Activated T-cell treated with anti-CD3 and anti-CD28 coated beads, Interleukin-2, amount 50 U/mL, for 24 hours (primary cell): ENCODE data around the gene ADM.

Experiments
- DNase-seq: peaks from one replicate; pipeline ENCODE4 v3.0.0-alpha.2; 2020
- H3K27ac Mint-ChIP-seq: 2 replicates; pipeline ENCODE4 v1.8.0; 2020; ENCODE audit warnings: mild to moderate bottlenecking, mixed read lengths
- H3K27me3 Mint-ChIP-seq: 2 replicates; pipeline ENCODE4 v1.8.0; 2020; ENCODE audit warnings: mixed read lengths
- H3K36me3 Mint-ChIP-seq: 2 replicates; pipeline ENCODE4 v1.8.0; 2020; ENCODE audit warnings: low read depth, mixed read lengths
- H3K4me1 Mint-ChIP-seq: 2 replicates; pipeline ENCODE4 v1.8.0; 2020; ENCODE audit warnings: low read depth, mixed read lengths
- H3K4me3 Mint-ChIP-seq: 2 replicates; pipeline ENCODE4 v1.8.0; 2020; ENCODE audit warnings: mild to moderate bottlenecking, moderate library complexity, mixed read lengths
- H3K9me3 Mint-ChIP-seq: 2 replicates; pipeline ENCODE4 v1.8.0; 2020; ENCODE audit warnings: mixed read lengths

Gene ADM

DNA sequence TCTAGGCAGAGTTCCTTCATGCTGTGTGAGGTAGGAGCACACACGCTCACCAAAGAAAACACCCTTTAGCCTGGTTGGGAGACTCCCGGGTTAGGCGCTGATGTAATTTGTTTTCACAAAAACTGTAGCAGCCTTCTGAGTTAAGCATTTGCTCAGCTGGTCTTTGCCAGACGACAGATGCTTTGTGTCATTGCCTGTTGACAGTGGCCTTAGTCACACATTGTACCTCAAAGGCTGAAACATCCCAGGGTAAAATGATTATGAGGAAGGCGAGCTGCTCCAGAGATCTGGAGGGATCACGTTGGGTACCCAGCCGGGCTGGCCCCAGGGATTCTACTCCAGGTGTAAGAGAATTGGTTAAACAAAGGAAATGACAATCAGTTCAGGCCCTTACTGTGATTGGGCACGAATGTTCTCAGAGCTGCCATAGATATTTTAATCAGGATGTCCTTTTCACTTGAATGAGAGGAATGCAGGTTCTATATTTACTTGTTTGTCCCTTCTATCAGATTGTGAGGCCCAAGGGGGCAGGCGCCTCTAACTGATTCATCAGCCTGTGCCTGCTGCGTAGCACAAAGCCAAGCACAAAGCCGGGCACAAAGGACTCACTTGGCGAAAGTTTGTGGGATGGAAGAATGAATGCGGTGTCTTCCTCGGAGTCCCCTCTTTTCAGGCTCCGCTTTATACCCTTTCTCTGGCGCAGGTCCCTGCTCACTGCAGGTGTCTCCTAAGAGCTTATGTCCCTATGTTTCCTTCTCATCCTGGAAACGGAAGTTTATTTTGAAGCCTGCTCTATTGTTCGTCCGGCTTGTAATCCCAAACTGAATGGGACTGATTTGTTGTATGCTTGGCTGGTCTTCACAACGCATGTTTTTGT is 47.1 kb downstream of the ADM start:
- no peak for DNase-seq
- Mint-ChIP-seq H3K27ac (no peak overlapping the region), H3K36me3 (no peaks in the 10 kb centered on the region), H3K4me3 (no peak overlapping the region), H3K27me3 (peaks cover 29% of the 10 kb centered on the region), H3K4me1 (no peaks in the 10 kb centered on the region), H3K9me3 (no peaks in the 10 kb centered on the region)

- no peaks in the 10 kb centered on the region for H3K4me1 Mint-ChIP-seq
- H3K27me3 Mint-ChIP-seq: peaks cover 32% of the 10 kb centered on the region
- no peak for DNase-seq
- H3K36me3 Mint-ChIP-seq: no peaks in the 10 kb centered on the region
- H3K9me3 Mint-ChIP-seq: no peaks in the 10 kb centered on the region
- H3K27ac Mint-ChIP-seq: no peak overlapping the region
- H3K4me3 Mint-ChIP-seq: no peak overlapping the region
Observed at GRCh38 chr11:10352921-10353550, 48.2 kb downstream of the ADM start.

GRCh38 chr11:10354389-10354788 is 49.5 kb downstream of the ADM start:
- no peak overlapping the region for H3K27ac Mint-ChIP-seq
- no peak for DNase-seq
- no peaks in the 10 kb centered on the region for H3K4me1 Mint-ChIP-seq
- H3K27me3 Mint-ChIP-seq: peaks cover 33% of the 10 kb centered on the region
- no peak overlapping the region for H3K4me3 Mint-ChIP-seq
- H3K9me3 Mint-ChIP-seq: no peaks in the 10 kb centered on the region
- H3K36me3 Mint-ChIP-seq: no peaks in the 10 kb centered on the region

- no peaks in the 10 kb centered on the region for H3K4me1 Mint-ChIP-seq
- no peaks in the 10 kb centered on the region for H3K9me3 Mint-ChIP-seq
- no peak overlapping the region for H3K4me3 Mint-ChIP-seq
- peaks cover 37% of the 10 kb centered on the region for H3K27me3 Mint-ChIP-seq
- DNase-seq: no peak
- H3K27ac Mint-ChIP-seq: no peak overlapping the region
- H3K36me3 Mint-ChIP-seq: no peaks in the 10 kb centered on the region
Observed at GRCh38 chr11:10355257-10355661, 50.4 kb downstream of the ADM start.

DNA sequence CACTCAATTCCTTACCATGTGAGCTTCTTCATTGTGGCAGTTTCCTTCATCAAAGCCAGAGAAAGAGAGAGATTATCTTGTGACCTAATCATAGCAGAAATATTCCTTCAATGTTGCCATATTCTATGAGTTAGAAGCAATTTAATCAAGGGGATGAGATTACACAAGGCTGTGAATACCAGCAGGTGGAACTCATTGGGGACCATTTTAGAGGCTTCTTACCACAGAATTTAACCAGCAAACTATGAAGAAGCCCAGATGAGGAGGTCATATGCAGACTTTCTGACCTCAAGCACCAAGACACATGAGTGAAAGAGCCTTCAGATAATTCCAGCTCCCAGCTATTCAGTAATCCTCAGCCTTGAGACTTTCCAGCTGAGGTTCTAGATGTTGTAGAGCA is 51.3 kb downstream of the ADM start:
- peaks cover 37% of the 10 kb centered on the region for H3K27me3 Mint-ChIP-seq
- H3K9me3 Mint-ChIP-seq: no peaks in the 10 kb centered on the region
- no peaks in the 10 kb centered on the region for H3K4me1 Mint-ChIP-seq
- no peaks in the 10 kb centered on the region for H3K36me3 Mint-ChIP-seq
- no peak overlapping the region for H3K4me3 Mint-ChIP-seq
- no peak overlapping the region for H3K27ac Mint-ChIP-seq
- no peak for DNase-seq
